ENCODE measurements around the gene HOXA13.

- TF ChIP-seq CTCF (conservative IDR thresholded peaks at IDR 0.05; ENCODE audit: low read depth in 2 of 2) = no peak
- TF ChIP-seq EZH2phosphoT487 (IDR thresholded peaks at IDR 0.05; ENCODE audit: unreplicated experiment) = peak; percentile 97
- TF ChIP-seq POLR2AphosphoS5 (IDR thresholded peaks at IDR 0.05; ENCODE audit: low read depth) = no peak
- peak; percentile 88 for TF ChIP-seq EZH2 (IDR thresholded peaks at IDR 0.05; ENCODE audit: low read depth, unreplicated experiment)
- no peak for TF ChIP-seq STAT1 (IDR thresholded peaks at IDR 0.05; ENCODE audit: unreplicated experiment)
- TF ChIP-seq REST (IDR thresholded peaks at IDR 0.05; ENCODE audit: unreplicated experiment) = no peak
- no peak for TF ChIP-seq CREB1 (CRISPR knock-in tag; IDR thresholded peaks at IDR 0.05; ENCODE audit: low read depth)
- TF ChIP-seq JUNB (IDR thresholded peaks at IDR 0.05; ENCODE audit: unreplicated experiment) = no peak
- TF ChIP-seq ZNF114 (CRISPR knock-in tag; IDR thresholded peaks at IDR 0.05) = no peak
- no peak for TF ChIP-seq ETS1 (IDR thresholded peaks at IDR 0.05)
- TF ChIP-seq ZNF331 (CRISPR knock-in tag; IDR thresholded peaks at IDR 0.05; ENCODE audit: low read depth) = no peak
- no peak for TF ChIP-seq NANOG (IDR thresholded peaks at IDR 0.05; ENCODE audit: borderline replicate concordance)
- TF ChIP-seq ZNF462 (CRISPR knock-in tag; IDR thresholded peaks at IDR 0.05) = no peak
Measured at GRCh38 chr7:27191833-27192545, 7.9 kb downstream of the HOXA13 start.

Data from GM23338 (cell line).